Neural cell (in vitro differentiated cells): Measurements from ENCODE around the gene DIDO1. TPM values are rescaled to one million over a fixed set of nuclear protein-coding genes. Genes with fewer than 3 reads are reported as not detected.
"Not testable (repeated sequence)": the region's sequence is repeated elsewhere in the genome, so short reads cannot be mapped to it uniquely, and the experiment has no call there.

Experiments used
- H2AFZ ChIP-seq: fragments of 200-600, 300-800 bp; sonication (generic), shearing (Covaris generic); 2 replicates; pipeline ENCODE4 v1.6.0; 2014; ENCODE audit warnings: low read depth, mild to moderate bottlenecking, antibody characterized with exemption, low read length, moderate library complexity
- H3F3A ChIP-seq: fragments of 200-600 bp; shearing (Covaris generic); 2 replicates; pipeline ENCODE4 v1.6.1; 2016; ENCODE audit warnings: mild to moderate bottlenecking, moderate library complexity, mixed read lengths, antibody characterized with exemption, low read length; ENCODE audit not compliant: insufficient read depth, poor library complexity, severe bottlenecking
- H3K27ac ChIP-seq: fragments of 200-600, 300-800 bp; sonication (generic), shearing (Covaris generic); 2 replicates; pipeline ENCODE4 v1.5.1; 2014; ENCODE audit warnings: mild to moderate bottlenecking, low read length, moderate library complexity
- H3K27me3 ChIP-seq: fragments of 300-800, 200-600 bp; sonication (generic), shearing (Covaris generic); 2 replicates; pipeline ENCODE4 v1.6.0; 2014; ENCODE audit warnings: mild to moderate bottlenecking, low read depth, low read length, moderate library complexity; ENCODE audit not compliant: insufficient read depth
- H3K36me3 ChIP-seq: fragments of 300-800, 200-600 bp; sonication (generic), shearing (Covaris generic); 2 replicates; pipeline ENCODE4 v1.5.1; 2014; ENCODE audit warnings: mild to moderate bottlenecking, antibody characterized with exemption, low read length, moderate library complexity; ENCODE audit not compliant: insufficient read depth
- H3K4me2 ChIP-seq: fragments of 300-800, 200-600 bp; sonication (generic), shearing (Covaris generic); 2 replicates; pipeline ENCODE4 v1.6.0; 2014; ENCODE audit warnings: mild to moderate bottlenecking, low read length
- H3K4me3 ChIP-seq: fragments of 300-800, 200-600 bp; sonication (generic), shearing (Covaris generic); 2 replicates; pipeline ENCODE4 v1.5.1; 2014; ENCODE audit warnings: mild to moderate bottlenecking, low read length, moderate library complexity
- H3K79me2 ChIP-seq: fragments of 200-600 bp; shearing (Covaris generic); replicated peaks from 2 replicates; pipeline ENCODE4 v1.6.0; 2014; ENCODE audit warnings: mild to moderate bottlenecking, low read length, moderate library complexity; ENCODE audit not compliant: insufficient read depth
- H3K9ac ChIP-seq: fragments of 300-800, 200-600 bp; sonication (generic), shearing (Covaris generic); 2 replicates; pipeline ENCODE4 v1.6.1; 2016; ENCODE audit warnings: mild to moderate bottlenecking, low read length, mixed read lengths
- H3K9me2 ChIP-seq: fragments of 200-600 bp; shearing (Covaris generic); 2 replicates; pipeline ENCODE4 v1.6.1; 2016; ENCODE audit warnings: mild to moderate bottlenecking, low read length, mixed read lengths; ENCODE audit not compliant: insufficient read depth
- H3K9me3 ChIP-seq: fragments of 200-600, 300-800 bp; sonication (generic), shearing (Covaris generic); 2 replicates; pipeline ENCODE4 v1.6.1; 2016; ENCODE audit warnings: mild to moderate bottlenecking, mixed run types, low read length, moderate library complexity, mixed read lengths
- H4K20me1 ChIP-seq: fragments of 200-600 bp; shearing (Covaris generic); 2 replicates; pipeline ENCODE4 v1.6.1; 2016; ENCODE audit warnings: mild to moderate bottlenecking, mixed run types; ENCODE audit not compliant: insufficient read depth
- EP300 ChIP-seq: fragments of 450-650 bp; conservative IDR thresholded peaks from 2 replicates; pipeline ENCODE4 v1.6.1; 2014; ENCODE audit warnings: antibody characterized with exemption, mild to moderate bottlenecking, moderate library complexity; ENCODE audit not compliant: poor library complexity, severe bottlenecking
- EZH2 ChIP-seq: fragments of 200-600, 300-800 bp; shearing (Covaris generic), sonication (generic); IDR thresholded peaks from 2 replicates; pipeline ENCODE4 v1.6.1; 2014; ENCODE audit warnings: antibody characterized with exemption, low read length, borderline replicate concordance, mild to moderate bottlenecking; ENCODE audit not compliant: insufficient read depth, poor library complexity, severe bottlenecking
- MXI1 ChIP-seq: fragments of 450-650 bp; conservative IDR thresholded peaks from 2 replicates; pipeline ENCODE4 v1.6.1; 2014; ENCODE audit warnings: antibody characterized with exemption, mild to moderate bottlenecking; ENCODE audit not compliant: poor library complexity, severe bottlenecking
- POLR2AphosphoS5 ChIP-seq: IDR thresholded peaks from 2 replicates; pipeline ENCODE4 v1.6.1; 2012
- RAD21 ChIP-seq: fragments of 450-650 bp; conservative IDR thresholded peaks from 2 replicates; pipeline ENCODE4 v1.6.1; 2014; ENCODE audit warnings: antibody characterized with exemption, mild to moderate bottlenecking, moderate library complexity
- SMC3 ChIP-seq: fragments of 450-650 bp; conservative IDR thresholded peaks from 2 replicates; pipeline ENCODE4 v1.6.1; 2014; ENCODE audit warnings: antibody characterized with exemption, mild to moderate bottlenecking, moderate library complexity; ENCODE audit not compliant: poor library complexity
- TAF1 ChIP-seq: IDR thresholded peaks from 2 replicates; pipeline ENCODE4 v1.6.1; 2012; ENCODE audit warnings: low read depth
- polyA plus RNA-seq: library from polyadenylated mRNA; depleted of rRNA; stranded (reverse); fragments of >200 nt; gene quantifications from 2 replicates; pipeline ENCODE4 v1.2.3, GENCODE V29; 2014
- TF ChIP-seq, protein P1 (sequence below): IDR thresholded peaks from 2 replicates; pipeline ENCODE4 v1.6.1; 2012; ENCODE audit warnings: borderline replicate concordance
- TF ChIP-seq, protein P2 (sequence below): fragments of 450-650 bp; IDR thresholded peaks from 2 replicates; pipeline ENCODE4 v1.5.1; 2014; ENCODE audit warnings: antibody characterized with exemption, mild to moderate bottlenecking, moderate library complexity; ENCODE audit not compliant: poor library complexity, severe bottlenecking

The DIDO1 gene
- polyA plus RNA-seq, 1 donor from 2014 or later, result 42.8 TPM

DNA sequence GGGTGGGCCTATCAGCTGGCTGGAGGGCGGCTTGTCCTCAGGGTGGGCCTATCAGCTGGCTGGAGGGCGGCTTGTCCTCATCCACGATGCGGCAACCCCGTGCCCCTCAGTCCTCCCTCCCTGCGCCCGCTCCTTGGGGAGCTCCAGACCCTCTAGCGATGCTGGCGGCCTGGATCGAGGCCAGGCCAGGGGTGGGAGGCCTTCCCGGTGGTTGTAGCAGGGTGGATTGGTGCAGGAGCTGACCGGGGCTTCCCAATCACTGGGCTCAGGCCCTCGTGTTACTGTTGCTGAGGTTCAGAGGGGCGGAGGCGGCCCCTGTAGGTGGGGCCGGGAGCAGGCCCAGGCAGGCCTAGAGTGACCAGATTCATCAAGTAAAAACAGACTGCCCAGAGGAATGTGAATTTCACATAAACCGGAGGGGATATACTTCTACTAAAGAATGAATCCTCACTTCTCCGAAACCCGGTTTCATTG, 35.0 kb upstream of the DIDO1 start:
- Histone ChIP-seq H3K27ac (no peak overlapping the region), H3F3A (no peaks in the 10 kb centered on the region), H3K9ac (no peak overlapping the region), H3K9me3 (no peaks in the 10 kb centered on the region), H3K36me3 (no peaks in the 10 kb centered on the region), H3K4me3 (no peak overlapping the region), H3K9me2 (no peaks in the 10 kb centered on the region), H3K27me3 (no peaks in the 10 kb centered on the region), H3K4me2 (no peak overlapping the region), H3K79me2 (no peaks in the 10 kb centered on the region), H2AFZ (no peak overlapping the region), H4K20me1 (no peaks in the 10 kb centered on the region)
- TF ChIP-seq EZH2 (no peak), EP300 (no peak), POLR2AphosphoS5 (no peak), MXI1 (no peak), RAD21 (no peak), TAF1 (no peak), SMC3 (no peak)
- TF ChIP-seq, protein P1, sequence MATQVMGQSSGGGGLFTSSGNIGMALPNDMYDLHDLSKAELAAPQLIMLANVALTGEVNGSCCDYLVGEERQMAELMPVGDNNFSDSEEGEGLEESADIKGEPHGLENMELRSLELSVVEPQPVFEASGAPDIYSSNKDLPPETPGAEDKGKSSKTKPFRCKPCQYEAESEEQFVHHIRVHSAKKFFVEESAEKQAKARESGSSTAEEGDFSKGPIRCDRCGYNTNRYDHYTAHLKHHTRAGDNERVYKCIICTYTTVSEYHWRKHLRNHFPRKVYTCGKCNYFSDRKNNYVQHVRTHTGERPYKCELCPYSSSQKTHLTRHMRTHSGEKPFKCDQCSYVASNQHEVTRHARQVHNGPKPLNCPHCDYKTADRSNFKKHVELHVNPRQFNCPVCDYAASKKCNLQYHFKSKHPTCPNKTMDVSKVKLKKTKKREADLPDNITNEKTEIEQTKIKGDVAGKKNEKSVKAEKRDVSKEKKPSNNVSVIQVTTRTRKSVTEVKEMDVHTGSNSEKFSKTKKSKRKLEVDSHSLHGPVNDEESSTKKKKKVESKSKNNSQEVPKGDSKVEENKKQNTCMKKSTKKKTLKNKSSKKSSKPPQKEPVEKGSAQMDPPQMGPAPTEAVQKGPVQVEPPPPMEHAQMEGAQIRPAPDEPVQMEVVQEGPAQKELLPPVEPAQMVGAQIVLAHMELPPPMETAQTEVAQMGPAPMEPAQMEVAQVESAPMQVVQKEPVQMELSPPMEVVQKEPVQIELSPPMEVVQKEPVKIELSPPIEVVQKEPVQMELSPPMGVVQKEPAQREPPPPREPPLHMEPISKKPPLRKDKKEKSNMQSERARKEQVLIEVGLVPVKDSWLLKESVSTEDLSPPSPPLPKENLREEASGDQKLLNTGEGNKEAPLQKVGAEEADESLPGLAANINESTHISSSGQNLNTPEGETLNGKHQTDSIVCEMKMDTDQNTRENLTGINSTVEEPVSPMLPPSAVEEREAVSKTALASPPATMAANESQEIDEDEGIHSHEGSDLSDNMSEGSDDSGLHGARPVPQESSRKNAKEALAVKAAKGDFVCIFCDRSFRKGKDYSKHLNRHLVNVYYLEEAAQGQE, result no peak
- TF ChIP-seq, protein P2, sequence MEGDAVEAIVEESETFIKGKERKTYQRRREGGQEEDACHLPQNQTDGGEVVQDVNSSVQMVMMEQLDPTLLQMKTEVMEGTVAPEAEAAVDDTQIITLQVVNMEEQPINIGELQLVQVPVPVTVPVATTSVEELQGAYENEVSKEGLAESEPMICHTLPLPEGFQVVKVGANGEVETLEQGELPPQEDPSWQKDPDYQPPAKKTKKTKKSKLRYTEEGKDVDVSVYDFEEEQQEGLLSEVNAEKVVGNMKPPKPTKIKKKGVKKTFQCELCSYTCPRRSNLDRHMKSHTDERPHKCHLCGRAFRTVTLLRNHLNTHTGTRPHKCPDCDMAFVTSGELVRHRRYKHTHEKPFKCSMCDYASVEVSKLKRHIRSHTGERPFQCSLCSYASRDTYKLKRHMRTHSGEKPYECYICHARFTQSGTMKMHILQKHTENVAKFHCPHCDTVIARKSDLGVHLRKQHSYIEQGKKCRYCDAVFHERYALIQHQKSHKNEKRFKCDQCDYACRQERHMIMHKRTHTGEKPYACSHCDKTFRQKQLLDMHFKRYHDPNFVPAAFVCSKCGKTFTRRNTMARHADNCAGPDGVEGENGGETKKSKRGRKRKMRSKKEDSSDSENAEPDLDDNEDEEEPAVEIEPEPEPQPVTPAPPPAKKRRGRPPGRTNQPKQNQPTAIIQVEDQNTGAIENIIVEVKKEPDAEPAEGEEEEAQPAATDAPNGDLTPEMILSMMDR, result no peak

DNA sequence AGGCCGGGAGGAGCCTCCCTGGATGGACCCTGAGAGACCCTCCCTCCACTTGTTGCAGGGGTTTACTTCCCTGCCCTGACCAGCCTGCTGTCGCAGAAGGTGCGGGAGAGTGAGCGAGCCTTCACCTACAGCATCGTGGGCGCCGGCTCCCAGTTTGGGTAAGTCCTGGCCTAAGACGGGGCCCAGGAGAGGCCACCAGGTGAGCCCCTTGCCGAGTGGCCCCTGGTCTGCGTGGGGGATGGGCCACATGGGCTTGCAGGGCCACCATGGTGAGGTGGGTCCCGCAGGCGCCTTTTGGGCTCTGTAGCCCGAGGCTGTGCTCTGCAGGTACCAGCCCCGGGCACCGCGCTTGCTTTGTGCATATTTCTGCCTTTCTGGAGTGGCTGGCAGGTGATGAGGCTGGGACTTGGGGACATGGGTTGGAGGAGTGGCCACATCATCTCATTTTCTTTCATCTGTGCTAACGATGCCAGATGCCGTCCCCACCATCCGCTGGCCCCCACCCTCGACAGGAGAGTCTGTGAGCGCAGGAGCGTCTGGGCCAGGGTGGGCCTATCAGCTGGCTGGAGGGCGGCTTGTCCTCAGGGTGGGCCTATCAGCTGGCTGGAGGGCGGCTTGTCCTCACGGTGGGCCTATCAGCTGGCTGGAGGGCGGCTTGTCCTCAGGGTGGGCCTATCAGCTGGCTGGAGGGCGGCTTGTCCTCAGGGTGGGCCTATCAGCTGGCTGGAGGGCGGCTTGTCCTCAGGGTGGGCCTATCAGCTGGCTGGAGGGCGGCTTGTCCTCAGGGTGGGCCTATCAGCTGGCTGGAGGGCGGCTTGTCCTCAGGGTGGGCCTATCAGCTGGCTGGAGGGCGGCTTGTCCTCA, 34.4 kb upstream of the DIDO1 start:
- not testable (repeated sequence) for H4K20me1 ChIP-seq, H3K4me2 ChIP-seq

More for the DNA sequence above, 34.4 kb upstream of the DIDO1 start:
- not testable (repeated sequence) for H3K4me3 ChIP-seq, H3K9me2 ChIP-seq, H3K36me3 ChIP-seq, H3K27ac ChIP-seq, H3K27me3 ChIP-seq, H3K9me3 ChIP-seq, H3K79me2 ChIP-seq, H3K9ac ChIP-seq, H3F3A ChIP-seq, H2AFZ ChIP-seq
